ENCODE results near the gene DCXR. TPM values are rescaled to one million over a fixed set of nuclear protein-coding genes. Genes with fewer than 3 reads are reported as not detected.

DCXR gene
- polyA plus RNA-seq, 4 donors, result 41.1 to 147 (median 112) TPM

DNA sequence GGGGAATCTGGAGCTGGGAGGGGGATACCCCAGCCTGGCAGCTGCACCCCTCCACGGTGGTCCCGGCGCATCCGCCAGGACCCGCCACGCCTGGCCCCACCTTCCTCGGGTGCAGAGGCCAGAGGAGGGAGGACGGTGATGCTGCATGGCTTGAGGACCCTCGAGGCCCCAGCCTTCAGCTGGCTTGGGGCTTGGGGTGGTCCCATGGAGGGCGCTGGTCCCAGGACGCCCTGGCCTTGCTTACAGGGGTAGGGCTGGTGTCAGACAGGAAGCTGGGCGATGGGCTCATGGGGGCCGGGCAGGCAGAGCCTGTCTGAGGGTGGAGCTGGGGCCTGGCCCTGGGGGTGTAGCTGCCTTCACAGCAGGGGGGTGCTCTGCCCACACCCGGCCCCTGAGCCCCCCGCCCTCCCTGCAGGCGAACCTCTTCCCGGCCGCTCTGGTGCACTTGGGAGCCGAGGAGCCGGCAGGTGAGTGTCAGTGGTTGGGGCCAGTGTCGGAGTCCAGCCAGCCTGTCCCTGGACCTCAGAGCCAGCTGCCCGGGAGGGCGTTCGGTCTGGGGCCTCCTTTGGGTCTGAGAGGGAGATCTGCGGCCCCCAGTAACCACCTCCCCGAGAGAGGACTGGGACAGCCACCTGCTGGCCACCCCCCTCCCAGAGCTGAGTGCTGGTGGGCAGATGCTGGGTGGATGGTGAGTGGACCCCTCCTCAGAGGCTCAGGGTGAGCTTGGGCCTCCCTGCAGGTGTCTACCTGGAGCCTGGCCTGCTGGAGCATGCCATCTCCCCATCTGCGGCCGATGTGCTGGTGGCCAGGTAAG lies 21.2 kb downstream of the DCXR start:
- FAIRE-seq, result no peak
- no peak overlapping the region for H3K4me3 ChIP-seq (ENCODE audit: low read depth in 1 of 3, low read length in 3 of 3)
- 86 to 94% (median 92%) methylated on average over 21 to 28 of the region's 28 CpGs for WGBS, 3 donors
- no peak for DNase-seq
- peaks cover 0 to 14% (median 0%) of the 10 kb centered on the region in 3 donors for H3K4me1 ChIP-seq (ENCODE audit: control insufficient read depth in 3 of 3, insufficient read depth in 2 of 3, low read depth in 1 of 3, low read length in 2 of 3)
- H3K36me3 ChIP-seq (ENCODE audit: control insufficient read depth in 3 of 3, insufficient read depth in 2 of 3, low read depth in 1 of 3, low read length in 3 of 3), result peaks cover 0 to 76% (median 0%) of the 10 kb centered on the region in 3 donors
- no peak overlapping the region for H3K27ac ChIP-seq (ENCODE audit: low read depth in 1 of 3, low read length in 2 of 3)
- H3K27me3 ChIP-seq (ENCODE audit: control insufficient read depth in 3 of 3, insufficient read depth in 3 of 3, low read length in 3 of 3), result no peaks in the 10 kb centered on the region
- no peaks in the 10 kb centered on the region for H3K9me3 ChIP-seq (ENCODE audit: control insufficient read depth in 2 of 2, insufficient read depth in 1 of 2, low read depth in 1 of 2, low read length in 1 of 2)

DNA sequence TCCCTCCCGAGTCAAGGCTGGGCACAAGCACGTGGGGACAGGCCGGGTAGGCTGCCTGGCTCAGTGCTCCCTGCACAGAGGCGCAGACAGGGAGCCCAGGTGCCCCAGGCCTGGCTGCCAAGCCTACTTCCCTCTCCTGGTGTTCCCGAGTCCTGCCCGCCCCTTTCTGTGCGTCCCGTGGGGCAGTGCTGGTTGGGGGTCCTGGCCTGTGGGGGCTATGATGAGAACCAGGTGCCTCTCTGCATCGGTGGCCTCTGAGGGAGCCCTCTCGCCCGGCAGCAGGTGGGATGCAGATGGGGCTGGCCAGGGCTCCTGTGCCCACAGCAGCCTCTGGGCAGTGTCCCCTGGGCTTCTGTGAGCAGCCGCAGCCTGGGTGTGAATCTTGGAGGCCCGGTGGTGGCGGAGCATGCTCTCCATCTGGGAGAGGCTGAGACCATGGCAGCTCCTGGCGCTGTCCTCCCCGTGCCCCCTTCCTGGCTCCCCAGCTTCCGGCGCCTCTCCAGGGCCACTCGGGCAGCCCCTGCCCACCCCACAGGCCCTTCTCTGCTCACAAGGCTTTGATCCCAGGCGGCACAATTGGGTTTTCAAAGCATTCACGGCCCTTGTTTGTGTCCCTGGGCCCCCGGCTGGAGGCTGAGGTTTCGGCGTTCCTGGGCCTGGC lies 22.1 kb downstream of the DCXR start:
- no peak for DNase-seq
- no peak for FAIRE-seq
- Histone ChIP-seq H3K4me3 (ENCODE audit: low read depth in 1 of 3, low read length in 3 of 3) (no peak overlapping the region), H3K36me3 (ENCODE audit: control insufficient read depth in 3 of 3, insufficient read depth in 2 of 3, low read depth in 1 of 3, low read length in 3 of 3) (peaks cover 0 to 78% (median 0%) of the 10 kb centered on the region in 3 donors), H3K9me3 (ENCODE audit: control insufficient read depth in 2 of 2, insufficient read depth in 1 of 2, low read depth in 1 of 2, low read length in 1 of 2) (no peaks in the 10 kb centered on the region), H3K27me3 (ENCODE audit: control insufficient read depth in 3 of 3, insufficient read depth in 3 of 3, low read length in 3 of 3) (no peaks in the 10 kb centered on the region), H3K27ac (ENCODE audit: low read depth in 1 of 3, low read length in 2 of 3) (no peak overlapping the region), H3K4me1 (ENCODE audit: control insufficient read depth in 3 of 3, insufficient read depth in 2 of 3, low read depth in 1 of 3, low read length in 2 of 3) (peaks cover 0 to 8% (median 0%) of the 10 kb centered on the region in 3 donors)
- WGBS, 3 donors, result 80 to 90% (median 88%) methylated on average over 22 to 24 of the region's 24 CpGs

DNA sequence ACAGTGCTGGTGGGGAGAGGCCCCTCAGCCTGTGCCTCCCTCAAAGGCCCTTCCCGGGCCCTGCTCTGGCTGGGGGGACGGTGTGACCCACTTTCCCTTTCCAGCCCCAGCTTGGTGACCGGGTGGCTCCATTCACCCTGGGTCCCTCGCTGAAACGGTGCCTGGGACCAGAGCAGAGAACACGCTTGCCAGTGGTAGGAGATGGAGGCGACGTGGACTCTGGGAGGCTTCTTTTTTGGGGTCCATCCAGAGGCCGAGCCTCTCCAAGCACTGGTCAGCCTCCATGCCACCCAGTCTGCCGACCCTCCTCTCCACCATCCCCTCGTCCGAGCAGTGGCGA lies 22.6 kb downstream of the DCXR start:
- FAIRE-seq, result no peak
- peaks cover 0 to 76% (median 0%) of the 10 kb centered on the region in 3 donors for H3K36me3 ChIP-seq (ENCODE audit: control insufficient read depth in 3 of 3, insufficient read depth in 2 of 3, low read depth in 1 of 3, low read length in 3 of 3)
- H3K4me3 ChIP-seq (ENCODE audit: low read depth in 1 of 3, low read length in 3 of 3), result no peak overlapping the region
- 81 to 86% (median 82%) methylated on average over 13 of the region's 13 CpGs for WGBS, 3 donors
- no peak overlapping the region for H3K27ac ChIP-seq (ENCODE audit: low read depth in 1 of 3, low read length in 2 of 3)
- H3K9me3 ChIP-seq (ENCODE audit: control insufficient read depth in 2 of 2, insufficient read depth in 1 of 2, low read depth in 1 of 2, low read length in 1 of 2), result no peaks in the 10 kb centered on the region
- DNase-seq, result no peak
- no peaks in the 10 kb centered on the region for H3K27me3 ChIP-seq (ENCODE audit: control insufficient read depth in 3 of 3, insufficient read depth in 3 of 3, low read length in 3 of 3)
- peaks cover 0 to 4% (median 0%) of the 10 kb centered on the region in 3 donors for H3K4me1 ChIP-seq (ENCODE audit: control insufficient read depth in 3 of 3, insufficient read depth in 2 of 3, low read depth in 1 of 3, low read length in 2 of 3)

DNA sequence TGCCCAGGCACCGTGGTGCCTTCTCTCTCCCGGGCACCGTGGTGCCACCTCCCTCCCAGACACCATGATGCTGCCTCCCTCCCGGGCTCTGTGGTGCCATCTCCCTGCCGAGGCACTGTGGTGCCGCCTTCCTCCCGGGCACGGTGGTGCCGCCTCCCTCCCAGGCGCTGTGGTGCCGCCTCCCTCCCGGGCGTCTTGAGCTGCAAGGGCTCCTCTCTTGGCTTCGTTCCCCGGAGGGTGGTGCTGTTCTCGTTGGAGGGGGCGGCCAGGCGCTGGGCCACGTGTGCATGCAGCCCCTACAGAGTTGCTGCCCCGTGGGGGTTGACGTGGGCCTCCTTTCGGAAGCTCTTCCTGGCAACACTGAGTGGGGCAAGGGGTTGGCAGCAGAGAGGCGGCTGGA lies 23.1 kb downstream of the DCXR start:
- Histone ChIP-seq H3K9me3 (ENCODE audit: control insufficient read depth in 2 of 2, insufficient read depth in 1 of 2, low read depth in 1 of 2, low read length in 1 of 2) (no peaks in the 10 kb centered on the region), H3K27me3 (ENCODE audit: control insufficient read depth in 3 of 3, insufficient read depth in 3 of 3, low read length in 3 of 3) (no peaks in the 10 kb centered on the region), H3K27ac (ENCODE audit: low read depth in 1 of 3, low read length in 2 of 3) (no peak overlapping the region), H3K4me1 (ENCODE audit: control insufficient read depth in 3 of 3, insufficient read depth in 2 of 3, low read depth in 1 of 3, low read length in 2 of 3) (peaks cover 0 to under 1% (median 0%) of the 10 kb centered on the region in 3 donors), H3K36me3 (ENCODE audit: control insufficient read depth in 3 of 3, insufficient read depth in 2 of 3, low read depth in 1 of 3, low read length in 3 of 3) (peaks cover 0 to 79% (median 0%) of the 10 kb centered on the region in 3 donors), H3K4me3 (ENCODE audit: low read depth in 1 of 3, low read length in 3 of 3) (no peak overlapping the region)
- 39 to 68% (median 49%) methylated on average over 21 to 23 of the region's 23 CpGs for WGBS, 3 donors
- FAIRE-seq, result no peak
- DNase-seq, result peak in 1 of 2 donors; percentile 18

DNA sequence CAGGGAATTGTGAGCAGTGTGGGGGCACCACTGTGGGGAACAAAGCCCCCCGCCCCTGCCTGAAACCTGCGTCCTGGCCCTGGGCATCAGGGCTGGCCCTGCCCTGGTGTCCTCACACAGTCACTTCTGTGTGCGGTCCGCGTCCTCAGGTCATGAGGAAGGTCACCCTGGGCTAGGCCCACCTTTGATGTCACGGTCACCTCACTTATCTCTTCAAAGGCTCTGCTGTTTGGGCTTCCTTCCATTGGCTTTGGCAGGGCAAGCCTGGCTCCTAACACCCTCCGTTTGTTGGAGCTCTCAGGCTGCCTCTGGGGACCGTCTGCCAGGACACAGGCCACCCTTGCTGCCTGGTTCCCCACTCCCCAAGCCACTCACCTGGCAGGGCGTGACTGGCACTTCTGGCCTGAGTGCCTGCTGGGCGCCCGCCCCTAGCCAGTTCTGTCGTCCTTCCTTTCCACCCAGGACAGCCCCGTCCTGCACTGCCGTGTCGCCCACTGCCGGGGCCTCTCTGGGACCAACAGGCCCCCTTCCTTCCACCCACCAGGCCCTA lies 23.6 kb downstream of the DCXR start:
- no peak overlapping the region for H3K4me3 ChIP-seq (ENCODE audit: low read depth in 1 of 3, low read length in 3 of 3)
- 76 to 90% (median 85%) methylated on average over 16 of the region's 16 CpGs for WGBS, 3 donors
- peaks cover 0 to 78% (median 0%) of the 10 kb centered on the region in 3 donors for H3K36me3 ChIP-seq (ENCODE audit: control insufficient read depth in 3 of 3, insufficient read depth in 2 of 3, low read depth in 1 of 3, low read length in 3 of 3)
- H3K27ac ChIP-seq (ENCODE audit: low read depth in 1 of 3, low read length in 2 of 3), result peak overlapping the region in 1 of 3 donors; percentile 33
- no peaks in the 10 kb centered on the region for H3K4me1 ChIP-seq (ENCODE audit: control insufficient read depth in 3 of 3, insufficient read depth in 2 of 3, low read depth in 1 of 3, low read length in 2 of 3)
- H3K9me3 ChIP-seq (ENCODE audit: control insufficient read depth in 2 of 2, insufficient read depth in 1 of 2, low read depth in 1 of 2, low read length in 1 of 2), result no peaks in the 10 kb centered on the region
- FAIRE-seq (no peak), DNase-seq (no peak)
- no peaks in the 10 kb centered on the region for H3K27me3 ChIP-seq (ENCODE audit: control insufficient read depth in 3 of 3, insufficient read depth in 3 of 3, low read length in 3 of 3)

DNA sequence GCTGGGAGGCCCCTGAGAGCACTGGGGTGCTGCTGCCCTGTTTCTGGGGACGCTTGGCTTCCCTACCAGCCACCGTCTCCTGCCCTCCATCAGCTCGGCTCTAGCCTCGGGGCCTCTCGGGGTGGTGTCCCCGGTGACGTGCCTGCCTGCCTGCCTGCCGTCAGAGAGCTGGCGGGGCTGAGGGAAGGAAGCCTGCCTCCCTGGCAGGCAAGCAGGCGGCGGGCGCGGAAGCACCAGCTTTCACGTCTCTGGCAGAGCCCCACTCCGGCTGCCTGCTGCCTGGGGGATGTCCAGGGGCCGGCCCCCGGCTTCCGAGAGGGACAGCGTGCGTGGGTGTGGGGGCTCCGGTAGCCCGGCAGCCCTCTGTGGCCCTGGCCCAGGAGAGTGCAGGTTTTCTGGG lies 24.2 kb downstream of the DCXR start:
- Histone ChIP-seq H3K27me3 (ENCODE audit: control insufficient read depth in 3 of 3, insufficient read depth in 3 of 3, low read length in 3 of 3) (no peaks in the 10 kb centered on the region), H3K9me3 (ENCODE audit: control insufficient read depth in 2 of 2, insufficient read depth in 1 of 2, low read depth in 1 of 2, low read length in 1 of 2) (no peaks in the 10 kb centered on the region), H3K4me1 (ENCODE audit: control insufficient read depth in 3 of 3, insufficient read depth in 2 of 3, low read depth in 1 of 3, low read length in 2 of 3) (no peaks in the 10 kb centered on the region), H3K4me3 (ENCODE audit: low read depth in 1 of 3, low read length in 3 of 3) (no peak overlapping the region), H3K27ac (ENCODE audit: low read depth in 1 of 3, low read length in 2 of 3) (peak overlapping the region in 1 of 3 donors; percentile 33), H3K36me3 (ENCODE audit: control insufficient read depth in 3 of 3, insufficient read depth in 2 of 3, low read depth in 1 of 3, low read length in 3 of 3) (peaks cover 0 to 73% (median 0%) of the 10 kb centered on the region in 3 donors)
- DNase-seq (no peak), FAIRE-seq (no peak)
- WGBS, 3 donors, result 75 to 87% (median 75%) methylated on average over 20 to 22 of the region's 22 CpGs

DNA sequence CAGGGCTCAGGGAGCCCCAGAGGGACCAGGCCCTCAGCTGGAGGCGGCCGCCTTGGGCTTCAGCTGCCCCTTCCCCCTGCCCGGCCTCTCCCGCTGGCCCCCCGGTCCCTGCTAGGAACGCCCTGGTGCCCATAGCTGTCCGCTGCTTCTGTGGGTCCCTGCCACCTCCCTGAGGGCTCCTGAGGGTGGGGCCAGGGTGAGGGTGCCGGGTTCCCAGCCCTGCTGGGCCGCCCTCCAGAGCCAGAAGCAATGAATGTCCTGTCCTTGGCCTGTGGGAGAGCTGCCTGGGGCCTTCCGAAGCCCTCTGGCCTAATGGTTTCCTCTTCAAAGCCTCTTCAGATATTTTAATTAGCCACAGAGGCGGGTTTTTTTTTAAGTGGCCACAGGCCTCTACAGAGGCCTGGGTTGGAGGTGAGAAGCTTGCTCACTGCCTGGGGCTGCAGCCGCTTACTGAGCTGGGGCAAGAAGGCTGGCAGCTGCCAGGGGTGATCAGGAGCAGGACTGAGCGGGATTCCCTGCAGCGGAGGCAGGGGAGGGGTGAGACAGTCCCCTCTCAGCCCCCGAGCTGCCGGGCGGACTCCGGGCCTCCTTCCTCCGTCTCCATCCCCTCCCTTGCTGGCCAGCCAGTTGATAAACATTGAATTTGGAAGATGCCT lies 24.7 kb downstream of the DCXR start:
- H3K4me3 ChIP-seq (ENCODE audit: low read depth in 1 of 3, low read length in 3 of 3), result no peak overlapping the region
- no peak overlapping the region for H3K27ac ChIP-seq (ENCODE audit: low read depth in 1 of 3, low read length in 2 of 3)
- DNase-seq (no peak), FAIRE-seq (no peak)
- WGBS, 3 donors, result 86 to 97% (median 92%) methylated on average over 16 to 19 of the region's 19 CpGs
- no peaks in the 10 kb centered on the region for H3K27me3 ChIP-seq (ENCODE audit: control insufficient read depth in 3 of 3, insufficient read depth in 3 of 3, low read length in 3 of 3)
- H3K36me3 ChIP-seq (ENCODE audit: control insufficient read depth in 3 of 3, insufficient read depth in 2 of 3, low read depth in 1 of 3, low read length in 3 of 3), result peaks cover 0 to 71% (median 0%) of the 10 kb centered on the region in 3 donors
- H3K4me1 ChIP-seq (ENCODE audit: control insufficient read depth in 3 of 3, insufficient read depth in 2 of 3, low read depth in 1 of 3, low read length in 2 of 3), result no peaks in the 10 kb centered on the region
- no peaks in the 10 kb centered on the region for H3K9me3 ChIP-seq (ENCODE audit: control insufficient read depth in 2 of 2, insufficient read depth in 1 of 2, low read depth in 1 of 2, low read length in 1 of 2)

DNA sequence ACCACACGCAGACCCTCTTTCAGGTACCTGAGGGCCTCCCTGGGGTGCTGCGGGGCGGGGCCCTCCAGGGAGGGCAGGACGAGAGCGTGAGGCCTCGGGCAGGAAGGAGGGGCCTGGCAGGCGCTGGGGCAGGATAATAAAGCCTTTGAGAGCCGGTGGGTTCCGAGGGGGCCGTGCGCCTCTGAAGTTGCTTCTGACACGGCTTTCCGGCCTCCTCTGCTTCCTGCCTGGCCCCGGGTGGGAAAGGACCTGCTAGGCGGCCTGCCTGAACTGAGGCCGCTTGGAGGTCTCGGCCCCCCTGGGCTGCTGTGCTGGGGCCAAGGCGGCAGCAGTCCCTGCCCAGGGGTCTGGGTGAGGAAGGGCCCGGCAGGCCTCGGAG lies 25.2 kb downstream of the DCXR start:
- no peaks in the 10 kb centered on the region for H3K27me3 ChIP-seq (ENCODE audit: control insufficient read depth in 3 of 3, insufficient read depth in 3 of 3, low read length in 3 of 3)
- no peaks in the 10 kb centered on the region for H3K9me3 ChIP-seq (ENCODE audit: control insufficient read depth in 2 of 2, insufficient read depth in 1 of 2, low read depth in 1 of 2, low read length in 1 of 2)
- DNase-seq, result no peak
- H3K4me3 ChIP-seq (ENCODE audit: low read depth in 1 of 3, low read length in 3 of 3), result no peak overlapping the region
- no peak overlapping the region for H3K27ac ChIP-seq (ENCODE audit: low read depth in 1 of 3, low read length in 2 of 3)
- H3K4me1 ChIP-seq (ENCODE audit: control insufficient read depth in 3 of 3, insufficient read depth in 2 of 3, low read depth in 1 of 3, low read length in 2 of 3), result no peaks in the 10 kb centered on the region
- 74 to 91% (median 76%) methylated on average over 17 to 20 of the region's 20 CpGs for WGBS, 3 donors
- peaks cover 0 to 69% (median 0%) of the 10 kb centered on the region in 3 donors for H3K36me3 ChIP-seq (ENCODE audit: control insufficient read depth in 3 of 3, insufficient read depth in 2 of 3, low read depth in 1 of 3, low read length in 3 of 3)
- FAIRE-seq, result no peak
